Uterus (tissue), 2 donors: Measurements from ENCODE around the gene STING1.
"Not testable (repeated sequence)": the region's sequence is repeated elsewhere in the genome, so short reads cannot be mapped to it uniquely, and the experiment has no call there.

Experiments used
- POLR2A ChIP-seq, 2 donors: fragments of 450-650 bp; IDR thresholded peaks; one replicate each; pipeline ENCODE4 v1.6.1; 2016; ENCODE audit warnings: antibody characterized with exemption in 2 of 2, mild to moderate bottlenecking in 1 of 2, moderate library complexity in 1 of 2
- TF ChIP-seq, protein P1 (sequence below), 4 experiments: fragments of 200-600 bp in 2 of 4; fragments of 450-650 bp in 2 of 4; sonication (generic) in 2 of 4; IDR thresholded peaks; one replicate each; pipeline ENCODE4 v1.5.1; 2016 to 2019; ENCODE audit warnings: antibody characterized with exemption in 4 of 4, mild to moderate bottlenecking in 2 of 4, moderate library complexity in 1 of 4

DNA sequence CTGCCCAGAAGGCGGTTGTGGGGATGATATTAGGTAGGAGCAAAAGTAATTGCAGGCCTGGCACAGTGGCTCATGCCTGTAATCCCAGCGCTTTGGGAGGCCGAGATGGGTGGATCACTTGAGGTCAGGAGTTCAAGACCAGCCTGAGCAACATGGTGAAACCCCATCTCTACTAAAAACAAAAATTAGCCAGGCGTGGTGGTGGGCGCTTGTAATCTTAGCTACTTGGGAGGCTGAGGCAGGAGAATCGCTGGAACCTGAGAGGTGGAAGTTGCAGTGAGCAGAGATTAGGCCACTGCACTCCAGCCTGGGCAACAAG lies 291 bp upstream of the STING1 start:
- TF ChIP-seq, protein P1, sequence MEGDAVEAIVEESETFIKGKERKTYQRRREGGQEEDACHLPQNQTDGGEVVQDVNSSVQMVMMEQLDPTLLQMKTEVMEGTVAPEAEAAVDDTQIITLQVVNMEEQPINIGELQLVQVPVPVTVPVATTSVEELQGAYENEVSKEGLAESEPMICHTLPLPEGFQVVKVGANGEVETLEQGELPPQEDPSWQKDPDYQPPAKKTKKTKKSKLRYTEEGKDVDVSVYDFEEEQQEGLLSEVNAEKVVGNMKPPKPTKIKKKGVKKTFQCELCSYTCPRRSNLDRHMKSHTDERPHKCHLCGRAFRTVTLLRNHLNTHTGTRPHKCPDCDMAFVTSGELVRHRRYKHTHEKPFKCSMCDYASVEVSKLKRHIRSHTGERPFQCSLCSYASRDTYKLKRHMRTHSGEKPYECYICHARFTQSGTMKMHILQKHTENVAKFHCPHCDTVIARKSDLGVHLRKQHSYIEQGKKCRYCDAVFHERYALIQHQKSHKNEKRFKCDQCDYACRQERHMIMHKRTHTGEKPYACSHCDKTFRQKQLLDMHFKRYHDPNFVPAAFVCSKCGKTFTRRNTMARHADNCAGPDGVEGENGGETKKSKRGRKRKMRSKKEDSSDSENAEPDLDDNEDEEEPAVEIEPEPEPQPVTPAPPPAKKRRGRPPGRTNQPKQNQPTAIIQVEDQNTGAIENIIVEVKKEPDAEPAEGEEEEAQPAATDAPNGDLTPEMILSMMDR (IDR thresholded peaks at IDR 0.05): not testable (repeated sequence)
- not testable (repeated sequence) for TF ChIP-seq POLR2A (IDR thresholded peaks at IDR 0.05)
